ENCODE data around the gene KLHL24.
"Not testable (repeated sequence)": the region's sequence is repeated elsewhere in the genome, so short reads cannot be mapped to it uniquely, and the experiment has no call there.

KLHL24 gene

GRCh38 chr3:183620252-183620628, 15.2 kb upstream of the KLHL24 start:
- TF ChIP-seq CTCF (IDR thresholded peaks at IDR 0.05; ENCODE audit: control insufficient read depth, extremely low read depth, insufficient read depth): no peak
- DNase-seq (ENCODE audit: low read depth): no peak
- H3K4me3 ChIP-seq (ENCODE audit: low read depth, low read length): no peak overlapping the region

- DNase-seq (ENCODE audit: low read depth); H3K4me3 ChIP-seq (ENCODE audit: low read depth, low read length): not testable (repeated sequence)
These were observed 12.9 kb upstream of the KLHL24 start for GRCh38 chr3:183622473-183622872.

- no peak for TF ChIP-seq CTCF (IDR thresholded peaks at IDR 0.05; ENCODE audit: control insufficient read depth, extremely low read depth, insufficient read depth)
- DNase-seq (ENCODE audit: low read depth): no peak
- no peak overlapping the region for H3K4me3 ChIP-seq (ENCODE audit: low read depth, low read length)
These were observed 8.4 kb upstream of the KLHL24 start for GRCh38 chr3:183626877-183627594.

GRCh38 chr3:183629546-183630301, 5.7 kb upstream of the KLHL24 start:
- TF ChIP-seq CTCF (IDR thresholded peaks at IDR 0.05; ENCODE audit: control insufficient read depth, extremely low read depth, insufficient read depth): no peak
- no peak overlapping the region for H3K4me3 ChIP-seq (ENCODE audit: low read depth, low read length)
- DNase-seq (ENCODE audit: low read depth): no peak

GRCh38 chr3:183631715-183632114, 3.7 kb upstream of the KLHL24 start:
- TF ChIP-seq CTCF (IDR thresholded peaks at IDR 0.05; ENCODE audit: control insufficient read depth, extremely low read depth, insufficient read depth): no peak
- no peak overlapping the region for H3K4me3 ChIP-seq (ENCODE audit: low read depth, low read length)
- DNase-seq (ENCODE audit: low read depth): no peak

GRCh38 chr3:183632725-183633124, 2.7 kb upstream of the KLHL24 start:
- H3K4me3 ChIP-seq (ENCODE audit: low read depth, low read length); DNase-seq (ENCODE audit: low read depth): not testable (repeated sequence)

GRCh38 chr3:183634707-183635106, 716 bp upstream of the KLHL24 start:
- DNase-seq (ENCODE audit: low read depth): no peak
- TF ChIP-seq CTCF (IDR thresholded peaks at IDR 0.05; ENCODE audit: control insufficient read depth, extremely low read depth, insufficient read depth): no peak
- no peak overlapping the region; the same call in 1 of the 2 replicates for H3K4me3 ChIP-seq (ENCODE audit: low read depth, low read length)

GRCh38 chr3:183635107-183635430, 354 bp upstream of the KLHL24 start:
- no peak for DNase-seq (ENCODE audit: low read depth)
- peak overlapping the region; percentile 90 for H3K4me3 ChIP-seq (ENCODE audit: low read depth, low read length)
- no peak for TF ChIP-seq CTCF (IDR thresholded peaks at IDR 0.05; ENCODE audit: control insufficient read depth, extremely low read depth, insufficient read depth)
